Hematopoietic multipotent progenitor cell treated with erythropoietin and hydrocortisone succinate and interleukin-3 and kit ligand, for 15 days (in vitro differentiated cells): ENCODE measurements around the gene CACNA1D.
"Not testable (repeated sequence)": the region's sequence is repeated elsewhere in the genome, so short reads cannot be mapped to it uniquely, and the experiment has no call there.

ENCODE experiments used
- DNase-seq: peaks from one replicate; pipeline ENCODE4 v3.0.0-alpha.2; 2015; ENCODE audit warnings: low spot score

Gene CACNA1D

GRCh38 chr3:53616971-53617892, 122.8 kb downstream of the CACNA1D start:
- no peak for DNase-seq

- no peak for DNase-seq
Measured at GRCh38 chr3:53617893-53618523, 123.6 kb downstream of the CACNA1D start.

GRCh38 chr3:53618524-53618906, 124.1 kb downstream of the CACNA1D start:
- no peak for DNase-seq

GRCh38 chr3:53618936-53619335, 124.5 kb downstream of the CACNA1D start:
- DNase-seq: no peak

- no peak for DNase-seq
Measured at GRCh38 chr3:53624061-53624857, 129.8 kb downstream of the CACNA1D start.

GRCh38 chr3:53626876-53627275, 132.5 kb downstream of the CACNA1D start:
- DNase-seq: no peak

- no peak for DNase-seq
Measured at GRCh38 chr3:53628536-53629401, 134.4 kb downstream of the CACNA1D start.

GRCh38 chr3:53629402-53629723, 135.0 kb downstream of the CACNA1D start:
- no peak for DNase-seq

GRCh38 chr3:53630547-53630946, 136.1 kb downstream of the CACNA1D start:
- no peak for DNase-seq

GRCh38 chr3:53633197-53633787, 138.9 kb downstream of the CACNA1D start:
- no peak for DNase-seq

- DNase-seq: no peak
Measured at GRCh38 chr3:53635041-53635440, 140.6 kb downstream of the CACNA1D start.

GRCh38 chr3:53638806-53639205, 144.4 kb downstream of the CACNA1D start:
- DNase-seq: not testable (repeated sequence)

- no peak for DNase-seq
Measured at GRCh38 chr3:53641397-53641796, 147.0 kb downstream of the CACNA1D start.

- DNase-seq: no peak
Measured at GRCh38 chr3:53642211-53642610, 147.8 kb downstream of the CACNA1D start.

- DNase-seq: no peak
Measured at GRCh38 chr3:53643757-53644156, 149.3 kb downstream of the CACNA1D start.

- no peak for DNase-seq
Measured at GRCh38 chr3:53645754-53646153, 151.3 kb downstream of the CACNA1D start.

- no peak for DNase-seq
Measured at GRCh38 chr3:53646723-53647122, 152.3 kb downstream of the CACNA1D start.

GRCh38 chr3:53649816-53650215, 155.4 kb downstream of the CACNA1D start:
- DNase-seq: no peak

GRCh38 chr3:53650424-53650823, 156.0 kb downstream of the CACNA1D start:
- no peak for DNase-seq

GRCh38 chr3:53650928-53651661, 156.7 kb downstream of the CACNA1D start:
- DNase-seq: no peak

GRCh38 chr3:53651927-53652326, 157.5 kb downstream of the CACNA1D start:
- DNase-seq: no peak
